Suprapubic skin (tissue), 3 donors: ENCODE data around the gene SPTSSB.

Source experiments
- POLR2A ChIP-seq, 2 donors: fragments of 450-650 bp; IDR thresholded peaks; one replicate each; pipeline ENCODE4 v1.6.1; 2017; ENCODE audit warnings: antibody characterized with exemption in 2 of 2, mild to moderate bottlenecking in 2 of 2, moderate library complexity in 2 of 2
- TF ChIP-seq, protein P1 (sequence below), 2 donors: fragments of 200-600 bp in 1 of 2; fragments of 450-650 bp in 1 of 2; sonication (generic) in 1 of 2; IDR thresholded peaks; one replicate each; pipeline ENCODE4 v1.5.1; 2016 to 2019; ENCODE audit warnings: antibody characterized with exemption in 2 of 2, mild to moderate bottlenecking in 1 of 2, moderate library complexity in 1 of 2

DNA sequence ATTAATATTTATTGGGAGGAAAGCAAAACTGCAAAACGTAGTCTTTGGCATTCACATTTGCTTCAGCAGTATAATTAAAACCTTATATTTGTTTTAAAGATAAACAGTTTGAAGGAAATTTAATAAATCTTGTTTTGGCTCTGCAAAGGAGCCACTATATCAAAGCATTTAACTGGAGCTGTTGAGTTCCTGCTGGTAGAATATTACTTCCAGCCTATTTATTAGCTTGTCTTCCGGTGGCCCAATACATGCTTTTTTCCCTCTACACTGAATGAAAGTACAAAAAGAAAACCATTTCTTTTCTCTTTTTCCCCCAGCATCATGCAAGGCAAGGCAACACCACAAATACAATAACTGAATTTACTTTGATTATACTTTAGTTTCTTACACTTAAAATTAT is 26.3 kb downstream of the SPTSSB start:
- TF ChIP-seq, protein P1, sequence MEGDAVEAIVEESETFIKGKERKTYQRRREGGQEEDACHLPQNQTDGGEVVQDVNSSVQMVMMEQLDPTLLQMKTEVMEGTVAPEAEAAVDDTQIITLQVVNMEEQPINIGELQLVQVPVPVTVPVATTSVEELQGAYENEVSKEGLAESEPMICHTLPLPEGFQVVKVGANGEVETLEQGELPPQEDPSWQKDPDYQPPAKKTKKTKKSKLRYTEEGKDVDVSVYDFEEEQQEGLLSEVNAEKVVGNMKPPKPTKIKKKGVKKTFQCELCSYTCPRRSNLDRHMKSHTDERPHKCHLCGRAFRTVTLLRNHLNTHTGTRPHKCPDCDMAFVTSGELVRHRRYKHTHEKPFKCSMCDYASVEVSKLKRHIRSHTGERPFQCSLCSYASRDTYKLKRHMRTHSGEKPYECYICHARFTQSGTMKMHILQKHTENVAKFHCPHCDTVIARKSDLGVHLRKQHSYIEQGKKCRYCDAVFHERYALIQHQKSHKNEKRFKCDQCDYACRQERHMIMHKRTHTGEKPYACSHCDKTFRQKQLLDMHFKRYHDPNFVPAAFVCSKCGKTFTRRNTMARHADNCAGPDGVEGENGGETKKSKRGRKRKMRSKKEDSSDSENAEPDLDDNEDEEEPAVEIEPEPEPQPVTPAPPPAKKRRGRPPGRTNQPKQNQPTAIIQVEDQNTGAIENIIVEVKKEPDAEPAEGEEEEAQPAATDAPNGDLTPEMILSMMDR (IDR thresholded peaks at IDR 0.05): no peak
- no peak for TF ChIP-seq POLR2A (IDR thresholded peaks at IDR 0.05)
